GDM1 (cell line): ENCODE results near the gene GPR75.

Experiments
- DNase-seq: peaks from one replicate; lab custom pipeline; 2025; lab: John Stamatoyannopoulos, UW

Gene GPR75

DNA sequence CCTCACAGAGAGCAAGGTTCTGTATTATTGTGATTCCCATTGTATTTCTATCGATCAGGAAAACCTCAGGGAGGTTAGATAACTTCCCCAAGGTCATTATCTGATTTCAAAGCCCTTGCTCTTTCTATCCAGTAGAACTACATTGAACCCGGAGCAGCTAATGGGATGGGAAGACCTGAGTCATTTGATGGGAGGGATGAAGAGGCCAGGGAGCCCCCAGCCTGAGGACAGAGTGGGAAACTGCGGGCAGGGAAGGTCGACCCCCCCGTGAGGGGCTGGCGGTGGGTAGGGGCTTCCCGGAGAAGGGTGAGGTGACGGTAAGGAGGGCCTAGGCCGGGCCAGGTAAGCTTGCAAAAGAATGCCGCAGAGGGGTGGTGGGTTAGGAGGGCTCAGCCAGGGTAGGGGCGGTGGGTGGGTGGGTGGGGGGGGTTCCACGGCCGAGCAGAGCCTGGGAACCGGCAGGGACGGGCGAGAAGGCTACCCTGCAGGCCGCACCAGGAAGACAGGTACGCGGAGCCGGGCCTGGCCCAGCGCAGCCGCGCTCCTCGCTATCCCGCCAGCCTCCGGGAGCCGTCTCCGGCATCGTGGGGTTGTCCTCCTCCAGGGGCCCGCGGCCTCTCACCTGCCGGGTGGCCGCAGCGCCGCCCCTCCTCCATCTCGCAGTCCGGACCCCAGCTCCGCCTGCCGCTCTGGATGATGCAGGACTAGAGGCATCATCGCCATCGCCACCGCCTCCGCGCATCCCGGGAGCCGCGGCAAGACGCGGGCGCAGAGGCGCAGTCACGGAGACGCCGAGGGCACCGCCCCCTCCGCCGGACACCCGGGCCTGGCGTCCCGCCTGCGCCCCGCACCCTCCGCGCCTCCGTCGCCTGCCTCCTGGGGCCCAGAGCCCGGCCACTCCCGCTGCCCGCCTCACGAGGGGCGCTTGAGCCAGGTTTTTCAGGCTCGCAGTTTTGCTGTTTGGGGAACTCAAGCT is at the start of gene GPR75:
TSS of gene GPR75 (minus strand) at position 762 of the 976 bp plus-strand sequence. CDS start 5,211 bp downstream, outside the sequence.
- DNase-seq = no peak

DNA sequence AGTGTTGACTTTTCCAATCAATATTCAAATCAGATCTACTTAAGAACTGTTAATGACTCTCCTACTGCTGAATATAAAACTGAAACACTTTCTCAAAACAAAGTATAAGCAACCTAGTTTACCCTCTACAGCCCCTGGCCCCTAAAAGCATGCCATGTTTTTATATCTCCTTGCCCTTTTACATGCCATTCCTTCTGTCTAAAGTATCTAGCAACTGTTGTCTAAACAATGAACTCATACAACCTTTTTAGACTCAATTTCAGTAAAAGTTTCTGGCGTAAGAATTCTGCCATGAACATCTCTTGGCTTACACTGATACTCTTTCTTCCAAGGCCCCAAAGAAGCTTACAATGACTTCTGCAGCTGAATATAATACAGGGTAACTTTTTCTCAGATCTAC is 47.8 kb upstream of the GPR75 start:
- no peak for DNase-seq

DNA sequence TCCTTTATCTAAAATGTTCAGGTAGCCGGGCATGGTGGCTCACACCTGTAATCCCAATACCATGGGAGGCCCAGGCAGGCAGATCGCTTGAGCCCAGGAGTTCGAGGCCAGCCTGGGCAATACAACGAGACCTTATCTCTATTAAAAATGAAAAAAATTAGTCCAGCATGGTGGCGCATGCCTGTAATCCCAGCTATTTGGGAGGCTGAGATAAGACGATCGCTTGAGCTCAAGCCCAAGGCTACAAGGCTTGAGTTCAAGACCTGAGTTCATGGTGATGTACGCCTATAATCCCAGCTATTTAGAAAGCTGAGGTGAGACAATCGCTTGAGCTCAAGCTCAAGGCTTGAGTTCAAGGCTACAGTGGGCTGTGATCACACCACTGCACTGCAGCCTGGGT is 45.6 kb upstream of the GPR75 start:
- DNase-seq = no peak

DNA sequence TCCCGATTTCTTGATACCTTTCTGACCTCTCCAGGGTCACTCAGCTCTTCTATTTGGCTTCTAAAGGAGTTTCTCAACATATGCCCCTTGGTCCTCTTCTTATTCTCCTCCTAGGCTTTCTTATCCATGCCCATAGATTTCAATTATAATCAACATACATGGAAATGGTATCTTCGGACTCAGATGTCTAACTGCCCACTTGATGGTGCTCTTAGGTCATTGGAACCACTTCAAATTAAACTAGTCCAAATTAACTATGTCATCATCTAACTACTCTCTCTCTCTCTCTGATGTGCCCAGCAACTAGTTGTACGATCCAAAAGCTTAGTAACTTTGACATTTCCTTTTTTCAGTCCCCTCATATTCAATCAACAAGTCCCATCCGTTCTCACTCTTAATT is 43.2 kb upstream of the GPR75 start:
- DNase-seq = no peak

DNA sequence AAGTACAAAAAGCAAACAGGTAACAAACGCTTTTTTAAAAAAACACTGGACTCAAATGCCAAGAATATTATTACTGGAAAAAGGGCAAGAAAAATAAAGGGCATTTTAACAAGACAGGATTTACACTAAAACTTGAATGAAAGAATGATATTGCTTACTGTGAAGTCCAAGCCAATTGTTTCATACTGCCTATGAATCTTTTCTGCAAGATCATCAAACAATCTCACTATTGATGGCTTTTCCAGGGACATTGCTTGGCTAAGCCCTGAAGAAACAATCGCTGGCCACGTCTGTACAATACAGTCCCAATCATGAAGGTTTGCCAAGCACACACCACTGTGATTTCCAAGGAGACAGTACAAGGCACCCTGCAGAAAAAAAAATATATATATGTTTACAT is 41.4 kb upstream of the GPR75 start:
- DNase-seq = no peak

DNA sequence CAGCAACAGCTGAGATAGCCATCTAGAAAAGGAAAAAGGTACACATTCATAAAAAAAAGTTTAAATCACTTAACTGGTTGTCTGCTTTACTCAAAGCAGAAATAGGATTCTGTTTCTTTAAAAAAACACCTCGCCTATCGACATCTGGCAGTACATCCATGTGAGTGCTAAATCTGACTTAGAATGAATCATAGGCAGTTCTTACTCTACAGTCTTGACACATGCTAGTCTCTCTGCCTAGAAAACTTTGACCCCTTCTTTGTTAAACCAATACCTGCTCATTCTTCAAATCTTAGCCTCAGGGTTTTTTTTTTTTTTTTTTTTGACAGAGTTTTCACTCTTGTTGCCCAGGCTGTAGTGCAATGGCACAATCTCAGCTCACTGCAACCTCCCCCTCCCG is 37.1 kb upstream of the GPR75 start:
- no peak for DNase-seq

DNA sequence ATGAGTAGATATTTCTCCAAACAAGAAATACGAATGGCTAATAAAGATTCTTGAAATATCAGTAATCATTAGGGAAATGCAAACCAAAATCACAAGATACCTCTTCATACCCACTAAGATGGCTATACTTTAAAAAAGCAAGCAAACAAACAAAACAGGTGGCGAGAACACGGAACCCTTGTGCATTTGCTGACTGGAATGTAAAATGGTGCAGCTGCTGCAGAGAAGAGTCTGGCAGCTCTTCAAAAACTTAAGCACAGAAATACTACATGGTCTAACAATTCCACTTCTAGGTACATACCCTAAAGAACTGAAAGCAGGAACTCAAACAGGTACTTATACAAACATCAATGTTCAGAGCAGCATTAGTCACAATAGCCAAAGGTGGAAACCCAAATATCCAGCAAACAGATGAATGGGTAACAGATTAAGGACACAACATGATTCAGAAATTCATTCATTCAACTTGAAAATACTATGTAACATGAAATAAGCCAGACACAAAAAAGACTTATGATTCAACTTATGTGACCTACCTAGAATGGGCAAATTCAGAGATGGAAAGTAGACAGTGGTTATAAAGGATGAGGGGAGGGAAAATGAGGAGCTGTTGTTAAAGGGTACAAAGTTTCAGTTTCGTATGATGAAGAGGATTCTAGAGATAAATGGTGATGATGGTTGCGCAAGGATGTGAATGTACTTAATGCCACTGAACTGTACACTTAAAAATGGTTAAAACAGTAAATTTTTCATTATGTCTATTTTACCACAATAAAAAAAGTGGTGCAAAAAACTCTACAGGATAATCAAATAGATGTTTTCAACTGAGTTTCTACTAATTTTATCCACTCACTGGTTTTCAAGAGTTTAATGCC is 26.9 kb upstream of the GPR75 start:
- no peak for DNase-seq

DNA sequence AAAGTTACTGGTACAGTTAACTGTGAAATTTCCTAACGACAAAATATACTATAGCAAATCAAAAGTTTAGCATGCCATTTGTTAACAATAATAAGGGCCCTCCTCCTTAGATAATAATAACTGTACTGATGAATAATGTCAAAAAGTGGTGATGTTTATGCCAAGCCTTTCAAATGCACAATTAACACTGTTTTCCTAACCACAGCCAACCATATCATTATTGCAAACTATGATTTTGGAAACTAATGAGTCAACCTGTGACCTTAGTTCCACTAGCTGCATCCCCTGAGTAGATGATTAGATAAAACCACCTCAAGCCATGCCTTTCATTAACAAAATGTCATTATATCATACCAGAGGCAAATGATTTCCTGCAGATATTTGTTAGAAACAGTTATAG is 25.1 kb upstream of the GPR75 start:
- DNase-seq = no peak

DNA sequence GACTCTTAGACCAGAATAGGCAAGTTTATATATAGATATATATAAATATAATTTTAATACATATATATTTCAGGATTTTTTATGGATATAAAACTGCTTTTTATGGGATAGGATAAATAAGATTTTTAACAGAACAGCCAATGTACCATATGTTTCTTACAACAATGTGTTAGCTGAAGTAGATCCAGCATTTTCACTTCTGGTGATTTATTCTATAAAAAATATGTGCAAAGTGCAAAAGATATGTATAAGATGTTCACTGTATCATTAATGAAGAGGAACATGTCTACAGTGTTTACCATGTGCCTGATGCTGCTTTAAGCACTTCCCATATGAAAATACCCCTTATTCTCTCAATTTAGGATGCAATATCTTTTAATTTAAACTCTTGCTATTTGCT is 22.2 kb upstream of the GPR75 start:
- DNase-seq = no peak

DNA sequence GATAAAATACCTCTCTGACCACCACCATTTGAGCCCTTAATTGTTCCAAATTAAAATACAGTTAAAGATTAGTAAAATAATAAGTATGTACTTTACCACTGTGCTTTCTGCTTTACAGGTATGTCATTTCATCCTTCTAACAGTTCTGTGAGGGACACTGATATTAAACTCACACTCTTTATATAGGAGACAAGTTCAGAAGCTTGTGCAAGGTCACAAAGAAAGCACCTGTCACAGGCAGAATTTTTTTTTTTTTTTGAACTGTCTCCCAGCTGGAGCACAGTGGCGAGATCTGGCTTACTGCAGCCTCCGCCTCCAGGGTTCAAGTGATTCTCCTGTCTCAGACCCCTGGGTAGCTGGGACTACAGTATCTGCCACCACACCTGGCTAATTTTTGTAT is 21.6 kb upstream of the GPR75 start:
- no peak for DNase-seq

DNA sequence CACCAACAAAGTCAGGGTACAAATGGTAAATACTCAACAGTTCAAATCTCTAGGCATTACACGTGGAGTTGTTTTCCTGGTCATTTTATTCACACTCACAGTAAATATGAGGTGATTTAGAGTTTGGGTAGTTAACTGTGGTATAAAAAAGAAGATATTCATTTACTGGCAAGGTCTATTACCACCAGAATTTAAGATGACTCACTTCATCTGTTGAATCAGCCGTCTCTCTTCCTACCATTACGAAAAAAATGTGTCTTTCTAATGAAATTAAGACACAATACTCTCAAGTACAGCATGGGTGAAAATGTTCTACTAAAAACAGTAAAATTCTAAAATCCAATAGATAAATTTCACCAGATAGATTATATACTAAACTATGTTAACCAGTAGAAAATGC is 21.0 kb upstream of the GPR75 start:
- DNase-seq = no peak

DNA sequence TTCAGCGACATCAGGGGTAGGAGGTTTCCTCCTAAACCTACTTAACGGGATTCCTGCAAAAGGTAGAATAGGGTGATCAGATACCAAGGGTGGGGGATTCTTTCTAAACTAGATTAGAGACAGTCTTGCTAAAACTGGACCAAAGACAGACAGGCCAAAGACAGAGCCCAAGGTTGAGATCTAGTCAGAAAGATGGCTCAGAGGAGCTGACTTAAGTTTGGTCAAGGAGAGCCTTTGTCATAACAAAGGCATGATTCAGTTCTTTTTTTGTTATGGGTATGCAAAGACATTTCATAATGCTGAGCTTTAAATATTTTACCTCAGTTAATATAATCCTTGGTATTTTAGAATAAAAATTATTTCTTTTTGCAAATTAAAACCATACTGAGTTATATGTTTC is 17.8 kb upstream of the GPR75 start:
- DNase-seq = no peak

DNA sequence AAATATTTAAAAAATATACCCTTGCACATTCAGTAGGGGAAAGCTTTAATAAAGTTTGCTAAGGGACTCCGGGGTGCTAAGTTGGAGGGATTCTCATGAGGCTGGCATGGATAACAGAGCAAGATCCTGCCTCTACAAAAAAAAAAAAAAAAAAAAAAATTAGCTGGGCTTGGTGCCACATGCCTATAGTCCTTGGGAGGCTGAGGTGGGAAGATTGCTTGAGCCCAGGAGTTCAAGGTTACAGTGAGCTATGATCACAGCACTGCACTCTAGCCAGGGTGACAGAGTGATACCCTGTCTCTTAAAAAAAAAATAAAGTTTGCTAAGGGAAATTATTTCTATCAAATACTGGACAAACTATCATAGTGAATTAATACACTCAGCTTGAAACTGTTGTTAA is 17.3 kb upstream of the GPR75 start:
- DNase-seq = no peak

DNA sequence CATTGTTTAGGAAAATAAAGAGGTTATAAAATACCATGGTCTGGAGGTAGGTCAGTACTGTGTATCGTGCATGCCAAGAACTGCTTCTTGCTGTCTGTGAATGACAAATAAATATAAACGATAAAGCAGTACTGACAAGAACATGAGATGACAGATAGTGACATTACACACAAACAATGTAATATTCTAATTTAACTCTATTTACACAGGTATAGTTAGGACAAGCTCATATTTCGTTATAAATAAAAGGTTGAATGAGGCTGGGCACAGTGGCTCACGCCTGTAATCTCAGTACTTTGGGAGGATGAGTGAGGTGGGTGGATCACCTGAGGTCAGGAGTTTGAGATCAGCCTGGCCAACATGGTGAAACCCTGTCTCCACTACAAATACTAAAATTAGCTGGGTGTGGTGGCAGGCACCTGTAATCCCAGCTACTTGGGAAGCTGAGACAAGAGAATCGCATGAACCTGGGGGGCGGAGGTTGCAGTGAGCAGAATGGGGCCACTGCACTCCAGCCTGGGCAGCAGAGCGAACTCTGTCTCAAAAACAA is 14.7 kb upstream of the GPR75 start:
- no peak for DNase-seq

DNA sequence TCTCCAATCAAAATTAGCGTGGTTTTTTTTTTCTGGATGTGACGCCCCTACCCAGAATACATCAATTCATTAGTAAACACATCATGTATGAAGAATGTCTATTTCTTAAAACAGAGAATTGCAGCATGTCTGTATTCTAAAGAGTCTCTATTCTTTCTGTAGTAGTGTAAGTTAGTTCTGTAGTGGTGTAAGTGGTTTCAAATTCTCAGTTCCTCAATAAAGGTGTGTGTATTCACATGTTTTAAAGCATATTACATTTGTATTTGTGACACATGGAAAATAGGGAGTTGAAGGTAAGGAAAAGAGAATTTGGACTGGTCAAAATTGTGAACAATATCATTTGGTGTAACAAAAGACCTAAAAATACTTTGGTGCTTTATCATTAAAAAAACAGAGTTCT is 8.0 kb upstream of the GPR75 start:
- no peak for DNase-seq

DNA sequence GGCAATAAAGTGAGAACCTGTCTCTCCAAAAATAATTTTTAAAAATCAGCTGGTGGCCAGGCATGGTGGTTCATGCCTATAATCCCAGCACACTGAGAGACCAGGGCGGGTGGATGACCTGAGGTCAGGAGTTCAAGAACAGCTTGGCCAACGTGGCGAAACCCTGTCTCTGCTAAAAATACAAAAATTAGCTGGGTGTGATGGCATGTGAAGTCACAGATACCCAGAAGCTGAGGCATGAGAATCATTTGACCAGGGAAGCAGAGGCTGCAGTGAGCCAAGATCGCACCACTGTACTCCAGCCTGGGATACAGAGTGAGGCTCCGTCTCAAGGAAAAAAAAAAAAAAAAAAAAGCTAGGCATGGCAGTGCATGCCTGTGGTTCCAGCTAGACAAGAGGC is 7.4 kb upstream of the GPR75 start:
- no peak for DNase-seq

DNA sequence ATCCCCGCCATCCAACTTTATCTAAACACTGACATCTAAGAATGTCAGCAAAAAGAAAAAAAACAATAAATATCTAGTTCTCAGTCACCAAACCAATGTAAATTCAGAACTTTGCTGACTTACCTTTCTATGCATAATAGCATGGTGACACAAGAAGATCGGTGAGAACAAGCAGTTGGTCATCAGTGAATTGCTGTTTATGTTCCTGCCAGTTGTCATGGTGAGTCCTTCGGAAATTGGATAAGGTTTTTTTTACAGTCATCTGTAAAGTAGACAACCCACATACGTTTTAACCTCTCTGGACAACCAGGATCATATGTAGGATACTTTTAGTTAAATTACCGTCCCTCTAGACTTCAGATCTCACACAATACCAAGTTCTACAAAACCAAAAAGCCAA is 6.2 kb upstream of the GPR75 start:
- DNase-seq = no peak

DNA sequence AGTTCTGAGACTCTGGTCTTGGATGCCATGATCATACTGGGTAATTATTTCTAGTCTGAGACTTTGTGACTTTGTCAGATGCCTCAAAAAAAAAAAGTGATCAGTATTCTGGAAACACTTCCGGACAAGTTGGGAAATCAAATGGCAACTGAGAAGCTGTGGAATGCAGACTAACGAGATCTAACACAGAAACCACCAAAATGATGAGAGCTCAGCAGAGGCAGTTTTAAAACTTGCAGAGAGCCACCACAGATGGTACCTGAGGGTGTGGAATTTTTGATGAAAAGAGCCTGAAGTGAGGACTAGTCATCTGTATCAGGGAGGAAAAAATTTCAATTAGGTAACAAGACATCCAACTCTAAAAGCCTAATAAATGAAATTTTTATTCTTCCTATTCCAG is 5.5 kb upstream of the GPR75 start:
- DNase-seq = no peak

DNA sequence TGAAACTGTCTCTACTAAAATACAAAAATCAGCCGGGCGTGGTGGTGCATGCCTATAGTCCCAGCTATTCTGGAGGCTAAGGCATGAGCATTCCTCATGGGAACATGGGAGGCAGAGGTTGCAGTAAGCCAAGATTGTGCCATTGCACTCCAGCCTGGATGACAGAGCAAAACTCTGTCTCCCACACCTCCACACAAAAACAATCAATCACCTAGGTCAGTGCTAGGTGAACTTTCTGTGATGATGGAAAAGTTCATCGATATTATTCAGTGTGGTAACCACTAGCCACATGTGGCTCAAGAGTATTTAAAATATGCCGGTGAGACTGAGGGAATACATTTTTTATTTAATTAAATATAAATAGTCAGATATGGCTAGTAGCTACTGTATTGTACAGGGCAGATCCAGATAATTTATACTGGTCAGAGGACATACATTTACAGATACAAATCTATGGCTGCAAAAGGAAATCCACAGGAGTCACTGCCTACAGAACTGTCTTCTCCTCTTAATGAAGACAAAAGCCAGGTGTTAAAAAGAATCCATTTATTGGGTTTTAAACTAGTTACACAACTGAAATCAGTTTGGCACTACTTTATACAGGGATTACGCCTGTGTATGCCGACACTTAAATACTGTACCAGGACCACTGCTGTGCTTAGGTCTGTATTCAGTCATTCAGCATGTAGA is 3.9 kb upstream of the GPR75 start:
- no peak for DNase-seq

DNA sequence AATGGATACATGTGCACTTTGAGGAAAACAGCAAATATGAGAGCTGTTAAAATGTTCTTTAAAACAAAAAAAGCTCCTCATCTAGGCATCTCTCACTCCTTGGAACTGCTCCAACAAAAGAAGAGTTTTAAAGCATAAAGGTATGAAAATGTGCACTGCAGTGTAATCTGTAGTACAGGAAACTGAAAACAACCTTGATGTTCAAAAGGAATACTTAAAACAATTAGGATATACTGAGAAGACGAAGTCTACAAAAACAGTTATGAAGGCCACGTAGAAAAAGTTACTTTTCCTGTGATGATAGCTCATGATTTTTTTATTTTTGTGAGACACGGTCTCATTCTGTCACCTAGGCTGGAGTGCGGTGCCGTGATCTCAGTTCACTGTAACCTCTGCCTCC is 2.1 kb upstream of the GPR75 start:
- DNase-seq = no peak

DNA sequence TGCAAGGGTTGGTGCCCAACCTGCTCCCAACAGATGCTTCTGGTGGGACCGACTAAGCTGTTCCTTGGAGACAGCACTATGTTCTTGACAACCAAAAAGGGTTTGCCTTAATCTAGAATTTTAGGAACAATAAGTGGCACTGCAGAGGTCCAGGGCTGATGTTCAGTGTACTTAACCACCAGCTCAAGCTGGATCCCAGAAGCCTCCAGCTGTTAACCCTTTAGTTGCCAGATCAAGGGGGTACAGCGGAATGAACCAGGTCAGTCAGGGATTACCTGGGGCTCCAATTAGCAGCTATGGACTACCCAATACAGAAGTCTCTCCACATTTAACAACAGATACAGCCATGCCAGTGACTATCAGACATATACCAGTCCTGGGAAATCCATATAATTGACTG is 3.5 kb downstream of the GPR75 start:
- no peak for DNase-seq

DNA sequence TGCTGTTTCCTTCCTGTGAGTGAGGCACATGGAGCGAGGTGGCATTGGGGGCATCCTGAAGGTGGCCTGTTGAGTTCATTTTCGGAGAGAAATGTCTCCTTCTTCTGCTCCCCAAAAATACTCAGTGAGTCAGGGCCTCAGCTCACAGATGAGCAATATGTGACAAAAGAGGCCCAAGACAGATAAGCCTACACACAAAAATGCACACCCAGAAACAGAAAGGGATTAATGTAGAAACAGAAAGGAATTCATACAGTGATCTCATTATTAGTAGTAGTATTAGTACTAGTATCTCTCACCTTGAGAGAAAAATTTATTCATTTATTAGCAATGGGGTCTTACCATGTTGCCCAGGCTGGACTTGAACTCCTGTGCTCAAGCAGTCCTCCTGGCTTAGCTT is 5.1 kb downstream of the GPR75 start:
- DNase-seq = no peak
